Stimulated activated CD4-positive, alpha-beta T cell treated with anti-CD3 and anti-CD28 coated beads, Interleukin-15, amount 100 ng/mL, for 1 hour (primary cell): ENCODE measurements around the gene GOLGA5.
"Not testable (repeated sequence)": the region's sequence is repeated elsewhere in the genome, so short reads cannot be mapped to it uniquely, and the experiment has no call there.

Source experiments
- DNase-seq, 2 donors: peaks; one replicate each; pipeline ENCODE4 v3.0.0-alpha.2; 2020; ENCODE audit warnings: low read depth in 1 of 2, low spot score in 1 of 2

GOLGA5 gene

GRCh38 chr14:92819680-92820535 lies 25.8 kb downstream of the GOLGA5 start:
- not testable (repeated sequence) for DNase-seq

GRCh38 chr14:92820536-92820840 lies 26.4 kb downstream of the GOLGA5 start:
- not testable (repeated sequence) for DNase-seq

GRCh38 chr14:92830902-92831301 lies 36.8 kb downstream of the GOLGA5 start:
- no peak for DNase-seq

DNA sequence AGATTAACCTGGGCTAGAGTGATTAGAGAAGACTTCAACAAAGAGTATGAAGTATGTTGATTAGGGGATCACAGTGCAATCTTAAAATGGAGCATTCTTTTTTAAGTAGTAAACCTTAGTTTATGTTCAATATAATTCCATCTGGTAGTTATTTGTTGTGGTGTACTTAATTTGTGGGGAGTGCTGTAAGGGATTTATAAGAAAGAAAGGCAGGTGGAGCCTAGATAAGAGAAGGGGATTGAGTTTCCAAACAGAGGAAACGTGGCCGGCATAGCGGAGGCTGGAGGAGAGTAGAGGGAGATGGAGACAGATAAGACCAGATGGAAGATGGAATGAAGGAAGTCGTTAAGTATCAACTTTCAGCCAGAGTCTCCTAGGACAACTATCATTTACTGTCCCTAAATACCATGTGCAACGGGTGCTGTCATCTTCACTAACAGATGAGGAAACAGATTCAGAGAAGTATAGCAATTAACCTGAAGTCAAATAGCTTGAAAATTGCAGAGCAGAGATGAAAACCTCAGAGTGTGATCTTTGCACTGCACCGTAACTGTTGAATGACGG lies 38.1 kb downstream of the GOLGA5 start:
- DNase-seq = no peak

DNA sequence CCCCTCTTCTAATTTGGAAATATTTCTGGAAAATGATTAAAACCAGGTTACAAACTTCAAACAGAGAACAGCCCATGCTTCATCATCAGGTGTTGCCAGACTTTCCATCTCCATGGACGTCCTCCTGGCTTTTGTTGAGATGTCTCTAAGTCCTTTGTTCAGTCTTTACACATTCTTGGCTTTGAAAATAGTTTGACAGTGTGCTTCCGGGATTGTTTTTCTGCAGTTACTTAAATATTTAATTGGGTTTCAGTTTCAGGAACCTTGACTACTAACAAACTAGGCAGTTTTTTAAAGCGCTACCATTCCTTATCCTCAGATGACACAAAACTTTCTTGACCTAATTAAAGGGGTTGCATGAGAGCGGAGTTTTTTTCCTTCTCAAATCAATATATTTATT lies 47.8 kb downstream of the GOLGA5 start:
- no peak for DNase-seq

GRCh38 chr14:92844204-92844603 lies 50.1 kb downstream of the GOLGA5 start:
- DNase-seq = no peak

DNA sequence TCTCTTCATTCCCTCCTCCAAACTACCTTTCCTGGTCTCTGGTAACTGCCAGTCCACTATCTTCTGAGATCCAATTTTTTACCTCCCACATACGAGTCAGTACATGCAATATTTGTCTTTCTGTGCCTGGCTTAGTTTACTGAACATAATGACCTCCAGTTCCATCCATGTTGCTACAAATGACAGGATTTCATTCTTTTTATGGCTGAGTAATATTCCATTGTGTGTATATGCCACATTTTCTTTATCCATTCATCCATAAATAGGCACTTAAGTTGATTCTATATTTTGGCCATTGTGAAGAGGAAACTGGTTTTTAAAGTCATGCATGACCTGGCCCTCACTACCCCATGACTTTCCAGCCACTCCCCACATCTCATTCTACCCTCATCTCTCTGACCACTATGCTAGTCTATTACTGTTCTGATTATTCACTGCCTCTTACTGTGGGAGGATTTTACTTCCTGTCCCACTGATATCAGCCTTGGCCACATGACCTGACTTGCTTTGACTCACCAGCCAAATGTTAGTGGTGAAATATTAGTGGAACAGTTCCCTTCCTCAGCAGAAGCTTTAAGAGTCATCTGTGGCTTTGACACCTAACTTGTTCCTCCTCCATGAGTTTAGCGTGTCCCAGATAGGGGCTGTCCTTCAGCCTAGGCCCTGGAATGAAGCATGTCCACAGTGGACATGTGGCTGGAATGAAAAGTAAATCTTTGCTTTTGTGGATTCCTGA lies 52.2 kb downstream of the GOLGA5 start:
- no peak for DNase-seq

DNA sequence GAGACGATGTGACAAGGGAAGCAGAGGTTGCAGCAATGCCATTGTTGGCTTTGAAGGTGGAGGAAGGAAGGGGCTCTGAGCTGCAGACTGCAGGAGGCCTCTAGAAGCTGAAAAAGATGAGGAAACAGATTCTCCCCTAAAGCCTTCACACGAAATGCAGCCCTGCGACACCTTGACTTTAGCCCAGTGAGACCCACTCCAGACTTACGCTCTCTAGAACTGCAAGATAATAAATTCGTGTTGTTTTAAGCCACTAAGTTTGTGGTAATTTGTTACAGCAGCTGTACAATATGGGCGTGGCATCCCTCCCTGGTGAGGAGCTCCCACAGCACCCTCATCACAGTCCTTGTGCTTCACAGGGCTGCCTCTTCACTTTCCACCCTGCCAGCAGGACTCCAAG lies 53.2 kb downstream of the GOLGA5 start:
- no peak for DNase-seq

DNA sequence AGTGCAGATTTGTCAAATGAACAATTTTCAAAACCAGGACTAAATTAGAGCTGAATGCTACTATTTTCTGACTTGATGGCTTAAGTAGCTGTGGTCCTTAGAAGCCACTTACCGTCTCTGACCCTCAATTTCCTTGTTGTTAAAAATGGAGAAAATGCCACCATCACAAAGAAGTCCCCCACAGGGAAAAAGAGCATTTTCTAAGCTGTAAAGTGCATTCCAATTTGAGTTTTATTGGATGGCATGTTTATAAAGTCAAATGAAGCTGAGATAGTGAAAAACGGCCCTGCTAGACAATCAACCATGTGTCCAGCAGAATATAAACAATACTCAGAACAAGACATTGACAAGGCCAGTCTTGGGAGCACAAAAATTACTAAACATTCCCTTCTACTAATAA lies 53.6 kb downstream of the GOLGA5 start:
- no peak for DNase-seq

GRCh38 chr14:92848887-92849286 lies 54.8 kb downstream of the GOLGA5 start:
- DNase-seq = no peak

DNA sequence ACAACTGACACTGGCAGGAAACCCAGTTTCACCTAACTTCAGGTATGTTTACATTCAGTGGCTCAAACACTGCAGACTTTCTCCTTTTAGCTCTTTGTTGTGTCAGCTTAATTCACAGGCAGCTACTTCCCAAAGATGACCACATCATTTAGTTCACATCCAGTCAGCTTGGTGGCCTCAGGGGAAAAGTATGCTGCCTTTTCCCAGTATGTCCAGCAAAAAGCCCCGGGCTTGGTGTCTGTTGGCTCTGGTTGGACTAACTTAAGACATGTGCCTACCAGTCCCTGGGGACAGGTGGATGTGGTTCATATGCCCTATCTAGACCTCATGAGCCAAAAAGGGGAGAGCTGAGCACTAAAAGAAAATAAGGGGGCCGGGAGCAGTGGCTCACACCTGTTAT lies 56.4 kb downstream of the GOLGA5 start:
- DNase-seq = no peak

DNA sequence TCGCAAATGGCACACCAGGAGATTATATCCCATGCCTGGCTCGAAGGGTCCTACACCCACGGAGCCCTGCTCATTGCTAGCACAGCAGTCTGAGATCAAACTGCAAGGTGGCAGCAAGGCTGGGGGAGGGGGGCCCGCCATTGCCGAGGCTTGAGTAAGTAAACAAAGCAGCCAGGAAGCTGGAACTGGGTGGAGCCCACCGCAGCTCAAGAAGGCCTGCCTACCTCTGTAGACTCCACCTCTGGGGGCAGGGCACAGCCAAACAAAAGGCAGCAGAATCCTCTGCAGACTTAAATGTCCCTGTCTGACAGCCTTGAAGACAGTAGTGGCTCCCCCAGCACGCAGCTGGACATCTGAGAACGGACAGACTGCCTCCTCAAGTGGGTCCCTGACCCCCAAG lies 59.0 kb downstream of the GOLGA5 start:
- DNase-seq = not testable (repeated sequence)

DNA sequence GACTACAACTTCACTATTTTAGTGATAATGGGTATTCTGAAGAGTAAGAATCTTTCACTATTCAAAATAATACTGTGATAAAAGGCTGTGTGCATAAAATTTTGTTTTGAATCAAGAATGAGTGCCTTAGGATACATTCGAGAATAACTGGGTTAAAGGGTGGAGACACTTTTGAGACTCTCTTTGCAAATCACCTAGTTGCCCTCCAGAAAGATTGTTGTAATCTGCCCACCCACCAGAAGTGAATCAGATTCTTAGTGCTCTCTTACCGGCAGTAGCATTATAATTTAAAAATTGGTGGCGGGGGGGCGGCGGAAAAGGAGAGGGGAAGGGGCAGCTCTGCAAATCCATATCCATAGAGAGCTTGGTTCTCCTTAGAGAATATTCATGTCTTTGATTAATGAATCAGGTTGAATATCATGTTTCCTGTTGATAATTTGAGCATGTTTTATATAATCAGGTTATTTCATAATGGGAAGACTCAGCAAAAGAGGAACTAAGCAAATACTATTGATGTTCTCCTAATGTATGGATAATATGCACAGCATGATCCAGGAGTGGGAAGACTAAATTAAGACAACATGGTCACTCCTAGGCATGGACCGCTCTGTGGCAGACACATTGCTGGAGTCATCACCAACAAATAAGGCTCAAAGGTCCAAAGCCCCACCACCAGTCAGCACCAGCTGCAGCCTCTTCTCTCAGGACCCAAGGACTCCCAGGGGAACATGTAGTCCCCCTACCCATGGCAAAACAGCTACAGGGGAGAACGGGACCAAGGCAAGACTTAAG lies 66.1 kb downstream of the GOLGA5 start:
- no peak for DNase-seq

DNA sequence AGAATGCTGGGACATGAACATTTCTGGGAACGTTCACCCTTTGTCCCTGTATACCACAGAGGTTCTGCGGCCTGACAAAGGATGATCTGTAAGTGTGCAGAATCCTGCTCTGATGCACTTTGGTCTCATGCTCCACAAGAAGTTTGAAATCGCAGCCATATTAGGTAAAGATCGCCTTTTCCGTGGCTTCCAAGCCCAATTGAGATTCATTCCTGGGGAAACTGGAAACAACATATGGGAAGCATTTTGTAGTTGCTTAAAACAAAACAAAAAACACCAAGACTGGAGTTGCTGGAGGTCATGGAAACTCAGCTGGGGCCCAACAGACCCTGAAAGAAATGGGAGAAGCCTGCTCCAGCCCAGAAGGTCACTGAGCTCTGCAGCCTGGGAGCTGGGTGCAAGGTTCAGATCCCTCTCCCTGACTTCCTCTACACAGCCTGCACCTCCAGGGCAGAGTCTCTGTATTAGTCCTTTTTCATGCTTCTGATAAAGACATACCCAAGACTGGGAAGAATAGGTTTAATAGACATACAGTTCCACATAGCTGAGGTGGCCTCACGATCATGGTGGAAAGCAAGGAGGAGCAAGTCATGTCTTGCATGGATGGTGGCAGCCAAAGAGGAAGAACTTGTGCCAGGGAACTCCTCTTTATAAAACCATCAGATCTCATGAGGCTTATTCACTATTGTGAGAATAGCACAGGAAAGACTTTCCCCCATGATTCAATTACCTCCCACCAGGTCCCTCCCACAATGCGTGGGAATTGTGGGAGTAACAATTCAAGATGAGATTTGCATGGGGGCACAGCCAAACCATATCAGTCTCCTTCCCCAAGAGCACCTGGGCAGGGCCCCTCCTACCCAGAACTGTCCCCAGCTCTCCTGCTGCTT lies 68.0 kb downstream of the GOLGA5 start:
- DNase-seq = no peak

DNA sequence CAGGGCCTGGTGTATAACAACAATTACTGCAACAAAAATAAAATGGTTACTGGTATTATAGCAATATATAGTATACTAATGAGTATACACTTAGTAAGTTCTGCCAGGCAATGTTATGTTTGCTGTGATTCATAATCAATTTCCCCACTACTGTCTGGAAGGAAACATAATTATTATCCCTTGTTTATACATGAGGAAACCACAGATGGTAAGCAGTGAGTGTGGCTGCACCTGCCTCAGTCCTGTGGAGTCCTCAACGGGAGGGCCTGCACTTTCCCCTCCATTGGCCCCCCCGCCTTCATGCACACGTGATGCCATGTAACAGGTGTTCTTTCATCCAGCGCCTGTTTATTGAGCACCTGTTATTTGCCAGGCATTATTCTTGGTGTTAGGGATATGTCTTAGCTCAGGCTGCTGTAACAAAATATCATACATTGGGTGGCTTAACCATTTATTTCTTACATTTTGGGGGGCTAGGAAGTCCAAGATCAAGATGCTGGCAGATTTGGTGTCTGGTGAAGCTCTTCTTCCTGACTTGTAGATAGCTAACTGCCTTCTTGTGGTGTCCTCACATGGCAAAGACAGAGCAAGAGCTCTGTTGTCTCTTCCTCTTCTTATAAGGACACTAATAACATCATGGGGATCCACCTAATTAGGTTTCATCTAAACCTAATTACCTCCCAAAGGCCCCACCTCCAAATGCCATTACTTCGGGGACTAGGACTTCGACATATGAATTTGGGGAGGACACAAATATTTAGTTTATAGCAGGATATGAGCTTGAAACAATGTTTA lies 69.4 kb downstream of the GOLGA5 start:
- DNase-seq = no peak

DNA sequence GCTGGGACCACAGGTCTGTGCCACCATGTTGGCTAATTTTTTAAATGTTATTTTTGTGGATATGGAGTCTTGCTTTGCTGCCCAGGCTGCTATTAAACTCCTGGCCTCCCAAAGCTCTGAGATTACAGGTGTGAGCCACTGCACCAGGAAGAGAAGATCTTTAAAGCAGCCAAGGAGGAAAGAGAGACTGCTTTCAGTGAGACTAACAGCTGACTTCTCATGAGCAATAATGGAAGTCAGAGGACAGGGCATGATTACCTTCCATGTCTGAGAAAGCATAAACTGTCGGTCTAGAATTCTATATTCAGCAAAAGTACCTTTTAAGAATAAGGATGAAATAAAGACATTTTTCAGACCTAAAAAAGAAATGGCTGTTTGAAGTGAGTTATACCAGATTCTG lies 71.6 kb downstream of the GOLGA5 start:
- no peak for DNase-seq

GRCh38 chr14:92866181-92866752 lies 72.2 kb downstream of the GOLGA5 start:
- DNase-seq = no peak

DNA sequence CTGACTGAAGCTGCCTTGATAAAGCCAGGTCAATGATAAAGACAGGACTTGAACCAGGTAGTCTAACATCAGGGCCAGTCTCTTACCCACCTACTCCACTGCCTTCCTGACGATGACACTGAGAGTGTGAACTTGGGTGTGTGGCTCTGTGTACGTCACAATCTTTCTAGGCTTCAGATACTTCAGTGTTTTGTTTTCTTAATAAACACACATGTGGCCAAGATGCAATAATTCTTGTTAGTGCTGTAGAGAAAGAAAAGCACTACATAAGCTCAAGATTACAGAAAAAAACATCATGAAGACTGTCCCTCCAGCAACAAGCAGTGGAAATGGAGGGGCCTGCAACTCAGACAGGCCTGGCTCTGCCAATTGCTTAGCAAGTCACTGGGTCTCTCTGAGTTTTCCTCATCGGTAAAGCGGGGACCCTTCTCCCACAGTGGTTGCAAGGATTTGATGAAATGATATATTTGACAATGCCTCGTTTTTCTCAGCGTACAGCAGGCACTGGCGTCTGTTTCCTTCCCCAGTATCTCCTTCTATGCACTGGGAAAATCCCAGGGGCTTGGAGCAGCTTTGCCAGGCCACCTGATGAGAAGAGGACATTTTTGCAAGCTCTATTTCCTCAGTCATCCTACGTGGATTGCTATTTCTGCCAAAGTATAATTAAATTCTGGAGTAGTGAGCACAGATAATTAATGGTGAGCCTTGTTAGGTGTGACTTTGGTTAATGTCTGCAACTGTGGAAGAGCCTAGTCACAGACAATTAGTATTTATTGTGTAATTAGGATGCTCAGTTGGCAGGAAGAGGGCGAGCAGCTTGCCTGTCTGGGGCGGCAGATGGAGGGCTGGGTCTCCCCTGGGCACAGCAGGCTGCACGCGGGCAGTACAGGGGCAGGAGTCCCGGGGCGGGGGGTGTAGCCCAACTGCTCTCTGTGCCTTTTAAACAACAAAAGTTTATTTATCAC lies 73.1 kb downstream of the GOLGA5 start:
- no peak for DNase-seq
